Suprapubic skin (tissue), 4 donors: Measurements from ENCODE around the gene ADGRE1. TPM values are rescaled to one million over a fixed set of nuclear protein-coding genes. Genes with fewer than 3 reads are reported as not detected.

Source experiments
- DNase-seq, 2 donors: peaks; one replicate each; pipeline ENCODE4 v3.0.0-alpha.2; 2019; ENCODE audit warnings: low spot score in 2 of 2
- H3K27ac ChIP-seq: fragments of 200-600 bp; sonication (generic); one replicate; pipeline ENCODE4 v1.5.1; 2019
- H3K27me3 ChIP-seq: fragments of 200-600 bp; sonication (generic); one replicate; pipeline ENCODE4 v1.5.1; 2019
- H3K36me3 ChIP-seq: fragments of 200-600 bp; sonication (generic); one replicate; pipeline ENCODE4 v1.5.1; 2019
- H3K4me1 ChIP-seq: fragments of 200-600 bp; sonication (generic); one replicate; pipeline ENCODE4 v1.5.1; 2019
- H3K4me3 ChIP-seq: fragments of 200-600 bp; sonication (generic); one replicate; pipeline ENCODE4 v1.5.1; 2019; ENCODE audit warnings: mild to moderate bottlenecking
- H3K9me3 ChIP-seq: fragments of 200-600 bp; sonication (generic); one replicate; pipeline ENCODE4 v1.5.1; 2019
- EP300 ChIP-seq: sonication (generic); formaldehyde crosslinking; IDR thresholded peaks from one replicate; pipeline ENCODE4 v1.6.1; 2017; ENCODE audit warnings: antibody characterized with exemption
- POLR2A ChIP-seq, 2 donors: fragments of 450-650 bp; IDR thresholded peaks; one replicate each; pipeline ENCODE4 v1.6.1; 2017; ENCODE audit warnings: antibody characterized with exemption in 2 of 2, mild to moderate bottlenecking in 2 of 2, moderate library complexity in 2 of 2
- POLR2AphosphoS5 ChIP-seq, 3 donors: sonication (generic); formaldehyde crosslinking; IDR thresholded peaks; one replicate each; pipeline ENCODE4 v1.6.1; 2017; ENCODE audit warnings: antibody characterized with exemption in 3 of 3
- WGBS: methylation state at CpG from one replicate; pipeline ENCODE4 v1.1.5; 2018; 5-methylcytosine and 5-hydroxymethylcytosine counted together
- total RNA-seq, 4 donors: library from RNA; depleted of rRNA; stranded (reverse); fragments of >200 nt; gene quantifications; one replicate each; pipeline ENCODE4 v1.1.0, GENCODE V29; 2016
- TF ChIP-seq, protein P1 (sequence below), 2 donors: fragments of 200-600 bp in 1 of 2; fragments of 450-650 bp in 1 of 2; sonication (generic) in 1 of 2; IDR thresholded peaks; one replicate each; pipeline ENCODE4 v1.5.1; 2016 to 2019; ENCODE audit warnings: antibody characterized with exemption in 2 of 2, mild to moderate bottlenecking in 1 of 2, moderate library complexity in 1 of 2

The ADGRE1 gene
- total RNA-seq, 4 donors from 2014 or later: not detected

- no peaks in the 10 kb centered on the region for H3K27me3 ChIP-seq
- H3K36me3 ChIP-seq: no peaks in the 10 kb centered on the region
- TF ChIP-seq POLR2AphosphoS5 (IDR thresholded peaks at IDR 0.05) (no peak), EP300 (no peak), POLR2A (IDR thresholded peaks at IDR 0.05) (no peak)
- TF ChIP-seq, protein P1, sequence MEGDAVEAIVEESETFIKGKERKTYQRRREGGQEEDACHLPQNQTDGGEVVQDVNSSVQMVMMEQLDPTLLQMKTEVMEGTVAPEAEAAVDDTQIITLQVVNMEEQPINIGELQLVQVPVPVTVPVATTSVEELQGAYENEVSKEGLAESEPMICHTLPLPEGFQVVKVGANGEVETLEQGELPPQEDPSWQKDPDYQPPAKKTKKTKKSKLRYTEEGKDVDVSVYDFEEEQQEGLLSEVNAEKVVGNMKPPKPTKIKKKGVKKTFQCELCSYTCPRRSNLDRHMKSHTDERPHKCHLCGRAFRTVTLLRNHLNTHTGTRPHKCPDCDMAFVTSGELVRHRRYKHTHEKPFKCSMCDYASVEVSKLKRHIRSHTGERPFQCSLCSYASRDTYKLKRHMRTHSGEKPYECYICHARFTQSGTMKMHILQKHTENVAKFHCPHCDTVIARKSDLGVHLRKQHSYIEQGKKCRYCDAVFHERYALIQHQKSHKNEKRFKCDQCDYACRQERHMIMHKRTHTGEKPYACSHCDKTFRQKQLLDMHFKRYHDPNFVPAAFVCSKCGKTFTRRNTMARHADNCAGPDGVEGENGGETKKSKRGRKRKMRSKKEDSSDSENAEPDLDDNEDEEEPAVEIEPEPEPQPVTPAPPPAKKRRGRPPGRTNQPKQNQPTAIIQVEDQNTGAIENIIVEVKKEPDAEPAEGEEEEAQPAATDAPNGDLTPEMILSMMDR (IDR thresholded peaks at IDR 0.05): no peak
- no peak overlapping the region for H3K4me3 ChIP-seq
- no peaks in the 10 kb centered on the region for H3K4me1 ChIP-seq
- H3K9me3 ChIP-seq: peaks cover 14% of the 10 kb centered on the region
- 77% methylated on average over 3 of the region's 3 CpGs for WGBS
- H3K27ac ChIP-seq: no peak overlapping the region
- DNase-seq: no peak
Measured at GRCh38 chr19:6979399-6979798, 92.0 kb downstream of the ADGRE1 start.

DNA sequence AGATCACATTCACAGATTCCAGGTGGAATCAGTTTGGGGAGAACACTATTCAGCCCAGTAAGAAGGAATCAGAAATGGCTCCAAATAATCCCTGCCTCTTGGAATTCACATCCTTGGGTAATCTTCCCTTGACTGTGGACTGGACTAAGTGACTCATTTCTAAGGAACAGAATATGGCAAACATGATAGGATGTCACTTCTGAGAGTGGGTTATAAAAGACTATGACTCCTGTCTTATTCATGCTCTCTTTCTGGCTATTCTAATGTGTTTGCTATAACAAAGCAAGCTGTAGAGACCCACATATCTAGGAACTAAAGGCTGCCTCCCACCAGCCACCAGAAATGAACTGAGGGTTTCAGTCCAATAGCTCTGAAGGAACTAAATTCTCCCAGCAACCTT lies 96.1 kb downstream of the ADGRE1 start:
- H3K4me1 ChIP-seq: no peaks in the 10 kb centered on the region
- DNase-seq: no peak
- H3K9me3 ChIP-seq: peaks cover 10% of the 10 kb centered on the region
- no peak overlapping the region for H3K4me3 ChIP-seq
- no peaks in the 10 kb centered on the region for H3K36me3 ChIP-seq
- H3K27ac ChIP-seq: no peak overlapping the region
- no peaks in the 10 kb centered on the region for H3K27me3 ChIP-seq
- TF ChIP-seq EP300: no peak
- TF ChIP-seq, protein P1 (IDR thresholded peaks at IDR 0.05): no peak
- TF ChIP-seq POLR2AphosphoS5 (IDR thresholded peaks at IDR 0.05): no peak
- TF ChIP-seq POLR2A (IDR thresholded peaks at IDR 0.05): no peak

DNA sequence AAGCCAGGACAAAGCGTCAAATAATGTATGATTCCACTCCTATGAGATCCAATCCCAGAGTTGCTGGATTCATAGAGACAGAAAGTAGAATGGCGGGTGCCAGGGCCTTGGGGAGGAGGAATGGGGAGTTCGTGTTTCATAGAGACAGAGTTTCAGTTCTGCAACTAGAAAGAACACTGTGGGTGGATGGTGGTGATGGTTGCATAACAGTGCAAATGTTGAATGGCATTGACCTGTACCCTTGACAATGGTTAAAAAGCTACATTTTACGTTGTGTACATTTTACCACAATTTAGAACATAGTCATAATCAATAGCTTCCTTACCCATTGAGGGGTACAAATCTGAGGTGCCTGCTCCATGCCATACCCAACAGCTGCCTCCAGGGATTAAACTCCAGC lies 100.5 kb downstream of the ADGRE1 start:
- no peak for DNase-seq
- WGBS: 64% methylated on average over 4 of the region's 4 CpGs
- no peaks in the 10 kb centered on the region for H3K27me3 ChIP-seq
- H3K27ac ChIP-seq: no peak overlapping the region
- no peak overlapping the region for H3K4me3 ChIP-seq
- H3K9me3 ChIP-seq: peaks cover 10% of the 10 kb centered on the region
- no peak for TF ChIP-seq POLR2AphosphoS5 (IDR thresholded peaks at IDR 0.05)
- TF ChIP-seq POLR2A (IDR thresholded peaks at IDR 0.05): no peak
- no peak for TF ChIP-seq EP300
- TF ChIP-seq, protein P1 (IDR thresholded peaks at IDR 0.05): no peak
- no peaks in the 10 kb centered on the region for H3K36me3 ChIP-seq
- H3K4me1 ChIP-seq: no peaks in the 10 kb centered on the region

GRCh38 chr19:6988257-6988656 lies 100.9 kb downstream of the ADGRE1 start:
- H3K27me3 ChIP-seq: no peaks in the 10 kb centered on the region
- WGBS: 49% methylated on average over 3 of the region's 3 CpGs
- no peaks in the 10 kb centered on the region for H3K36me3 ChIP-seq
- H3K27ac ChIP-seq: no peak overlapping the region
- H3K4me3 ChIP-seq: no peak overlapping the region
- no peaks in the 10 kb centered on the region for H3K4me1 ChIP-seq
- DNase-seq: no peak
- TF ChIP-seq, protein P1 (IDR thresholded peaks at IDR 0.05): no peak
- TF ChIP-seq EP300 (no peak), POLR2AphosphoS5 (IDR thresholded peaks at IDR 0.05) (no peak), POLR2A (IDR thresholded peaks at IDR 0.05) (no peak)
- H3K9me3 ChIP-seq: peaks cover 10% of the 10 kb centered on the region

Other genes with a start within 250 kb of the ADGRE1 start
- gene TNFSF14, start 217.4 kb upstream of the ADGRE1 start, total RNA-seq: not detected
- gene C3, start 166.9 kb upstream of the ADGRE1 start, total RNA-seq: 100 to 1,000 TPM in 2 of 4 donors, 10 to 100 TPM in 2; 55.3 to 109 (median 86.8) TPM
- gene GPR108, start 150.0 kb upstream of the ADGRE1 start, total RNA-seq: 10 to 100 TPM; 52.9 to 72.7 (median 60.7) TPM
- gene TRIP10, start 147.9 kb upstream of the ADGRE1 start, total RNA-seq: 10 to 100 TPM; 25.5 to 80.7 (median 40.5) TPM
- gene SH2D3A, start 120.1 kb upstream of the ADGRE1 start, total RNA-seq: 10 to 100 TPM; 52.4 to 77.2 (median 66.8) TPM
- 1 to 10 TPM; 1.1 to 3.1 (median 1.2) TPM for gene VAV1, start 114.9 kb upstream of the ADGRE1 start, total RNA-seq
- gene MBD3L2B, start 133.9 kb downstream of the ADGRE1 start, total RNA-seq: not detected
- gene MBD3L5, start 143.0 kb downstream of the ADGRE1 start, total RNA-seq: not detected
- not detected for gene MBD3L4, start 152.6 kb downstream of the ADGRE1 start, total RNA-seq
- gene MBD3L2, start 161.7 kb downstream of the ADGRE1 start, total RNA-seq: not detected
- not detected for gene MBD3L3, start 171.1 kb downstream of the ADGRE1 start, total RNA-seq
- gene ZNF557, start 182.1 kb downstream of the ADGRE1 start, total RNA-seq: 1 to 10 TPM; 6.7 to 9.9 (median 7.7) TPM